Measurements from ENCODE around the gene KIFC3. TPM values are rescaled to one million over a fixed set of nuclear protein-coding genes. Genes with fewer than 3 reads are reported as not detected.

Gene KIFC3, protein sequence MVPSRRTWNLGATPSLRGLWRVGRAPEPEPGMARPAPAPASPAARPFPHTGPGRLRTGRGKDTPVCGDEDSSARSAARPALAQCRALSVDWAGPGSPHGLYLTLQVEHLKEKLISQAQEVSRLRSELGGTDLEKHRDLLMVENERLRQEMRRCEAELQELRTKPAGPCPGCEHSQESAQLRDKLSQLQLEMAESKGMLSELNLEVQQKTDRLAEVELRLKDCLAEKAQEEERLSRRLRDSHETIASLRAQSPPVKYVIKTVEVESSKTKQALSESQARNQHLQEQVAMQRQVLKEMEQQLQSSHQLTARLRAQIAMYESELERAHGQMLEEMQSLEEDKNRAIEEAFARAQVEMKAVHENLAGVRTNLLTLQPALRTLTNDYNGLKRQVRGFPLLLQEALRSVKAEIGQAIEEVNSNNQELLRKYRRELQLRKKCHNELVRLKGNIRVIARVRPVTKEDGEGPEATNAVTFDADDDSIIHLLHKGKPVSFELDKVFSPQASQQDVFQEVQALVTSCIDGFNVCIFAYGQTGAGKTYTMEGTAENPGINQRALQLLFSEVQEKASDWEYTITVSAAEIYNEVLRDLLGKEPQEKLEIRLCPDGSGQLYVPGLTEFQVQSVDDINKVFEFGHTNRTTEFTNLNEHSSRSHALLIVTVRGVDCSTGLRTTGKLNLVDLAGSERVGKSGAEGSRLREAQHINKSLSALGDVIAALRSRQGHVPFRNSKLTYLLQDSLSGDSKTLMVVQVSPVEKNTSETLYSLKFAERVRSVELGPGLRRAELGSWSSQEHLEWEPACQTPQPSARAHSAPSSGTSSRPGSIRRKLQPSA
- total RNA-seq, result 100 to 1,000 TPM in 1 of 2 donors, 10 to 100 TPM in 1; 91.2 to 100 TPM

DNA sequence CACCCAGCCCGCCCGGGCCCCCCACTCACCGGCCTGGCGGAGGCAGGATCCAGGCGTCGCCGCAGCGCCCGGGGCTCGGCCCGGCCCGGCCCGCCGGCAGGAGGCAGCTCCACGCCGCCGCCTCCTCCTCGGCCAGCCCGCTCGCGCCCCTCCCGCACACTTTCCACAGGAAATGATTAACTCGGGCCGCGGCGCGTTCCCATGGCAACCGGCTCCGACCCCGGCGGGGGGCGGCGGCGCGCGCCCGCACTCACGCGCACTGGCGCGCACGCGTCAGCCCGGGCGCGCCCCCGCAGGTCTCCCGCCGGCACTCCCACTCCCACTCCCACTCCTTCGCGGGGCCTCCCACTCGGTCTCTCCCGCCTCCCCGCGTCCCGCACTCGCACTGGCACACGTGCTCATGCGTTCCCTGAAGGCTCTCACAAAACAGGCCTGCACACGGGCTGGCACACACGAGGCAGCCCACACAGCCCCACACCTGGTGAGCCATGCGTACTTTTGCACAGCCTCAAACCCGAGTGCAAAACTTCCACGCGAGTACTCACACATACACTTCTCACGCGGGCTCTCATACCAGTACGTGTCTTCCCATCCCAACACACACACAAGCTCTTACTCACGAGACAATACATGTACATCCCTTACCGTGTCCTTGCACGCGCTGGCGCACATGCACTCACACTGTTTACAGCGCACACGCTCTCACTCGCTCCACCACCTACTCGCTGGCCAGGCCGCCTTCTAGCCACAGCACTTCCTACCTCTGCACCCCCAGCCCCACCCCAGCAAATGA, at the start of gene KIFC3:
TSS of gene KIFC3 (minus strand) at position 151 of the 793 bp plus-strand sequence. CDS start 4,248 bp downstream, outside the sequence.

DNA sequence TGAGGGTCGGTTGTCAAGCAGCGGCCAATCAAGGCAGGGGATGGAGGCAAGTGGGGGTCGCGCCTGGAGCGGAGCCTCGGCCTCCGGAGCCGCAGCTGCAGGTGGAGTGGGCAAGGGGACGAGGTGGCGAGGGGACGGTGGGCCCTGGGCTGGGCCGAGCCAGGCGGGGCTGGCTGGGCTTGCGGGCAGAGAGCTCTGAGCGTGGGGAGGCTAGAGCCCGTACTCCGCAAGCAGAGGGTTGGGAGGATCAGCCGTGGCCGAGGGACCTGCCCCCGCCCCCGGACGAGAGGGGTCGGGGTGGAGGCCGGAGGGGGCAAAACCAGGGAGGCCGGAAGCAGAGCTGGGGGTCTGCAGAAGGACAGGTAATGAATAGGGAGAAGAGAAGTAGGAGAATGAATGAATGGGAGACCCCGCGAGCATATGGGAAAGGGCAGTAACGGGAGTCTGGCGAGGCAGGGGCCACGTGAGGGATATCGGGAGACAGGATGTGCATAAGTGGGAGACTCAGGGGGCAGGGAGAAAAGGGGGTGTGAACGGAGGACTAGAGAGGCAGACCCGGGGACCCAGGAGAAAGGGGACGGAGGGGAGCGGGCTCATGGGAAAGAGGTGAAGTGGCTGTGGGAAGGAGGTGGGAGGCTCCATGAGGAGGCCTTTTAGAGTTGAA, 66.4 kb downstream of the KIFC3 start, which contains the start of gene KATNB1:
TSS of gene KATNB1 (plus strand) at position 16 of the 664 bp plus-strand sequence. CDS start 1,474 bp downstream, outside the sequence.

Small RNA genes lying within 50 kb of the gene (small RNA-seq; reads per million reads assigned to genes)
- gene MIR6772 (0 reads per million in 2 donors), gene RNU6-20P (2.6 to 5.1 reads per million in 2 donors)

Other genes with a start within 250 kb of the KIFC3 start
- gene ADGRG1, start 173.9 kb downstream of the KIFC3 start, total RNA-seq, result 100 to 1,000 TPM; 103 to 142 TPM
- under 1 TPM in 1 of 2 donors, not detected in 1; under 0.01 TPM for gene ADGRG3, start 134.2 kb downstream of the KIFC3 start, total RNA-seq
- gene DRC7, start 107.7 kb downstream of the KIFC3 start, total RNA-seq, result not detected
- 10 to 100 TPM; 39.6 to 47.6 TPM for gene KATNB1, start 66.7 kb downstream of the KIFC3 start, total RNA-seq
- not detected for gene CNGB1, start 168.6 kb upstream of the KIFC3 start, total RNA-seq
- gene ZNF319, start 198.2 kb upstream of the KIFC3 start, total RNA-seq, result 1 to 10 TPM; 6.9 to 7.3 TPM
- 10 to 100 TPM; 24.4 to 50.3 TPM for gene USB1, start 198.9 kb upstream of the KIFC3 start, total RNA-seq
- 10 to 100 TPM in 1 of 2 donors, 1 to 10 TPM in 1; 9.3 to 12.3 TPM for gene MMP15, start 223.3 kb upstream of the KIFC3 start, total RNA-seq

All from melanocyte of skin (primary cell).